ENCODE results near the gene JAKMIP2. TPM values are rescaled to one million over a fixed set of nuclear protein-coding genes. Genes with fewer than 3 reads are reported as not detected.

Gene JAKMIP2
- total RNA-seq, 1 experiment from 2014 or later, result not detected

DNA sequence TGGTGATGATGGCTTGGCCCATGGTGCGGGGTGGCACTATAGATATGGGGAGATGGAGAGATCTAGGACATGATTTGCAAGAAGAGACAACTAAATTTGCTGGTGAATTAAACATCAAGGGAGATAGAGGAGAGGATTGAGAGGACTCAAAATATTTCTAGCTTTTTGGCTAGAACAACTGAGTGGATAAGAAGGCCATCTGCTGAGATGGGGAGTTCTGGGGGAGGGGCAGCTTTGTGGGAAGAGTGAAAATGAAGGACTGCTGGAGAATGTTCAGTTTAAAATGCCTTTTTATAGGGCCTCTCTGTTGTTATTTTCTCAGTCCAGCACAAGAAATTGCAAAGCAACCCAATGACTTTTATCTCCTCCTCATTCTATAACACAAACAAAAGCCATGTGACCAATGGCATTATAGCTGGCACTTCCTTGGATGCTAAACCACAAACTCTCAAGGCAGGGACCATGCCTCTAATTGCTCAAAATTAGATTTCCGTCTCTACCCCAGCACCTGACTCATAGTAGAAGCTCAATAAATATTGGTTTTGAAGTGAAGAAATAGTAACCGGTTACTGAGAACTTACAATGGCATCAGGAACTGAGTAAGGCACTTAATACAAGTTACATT is 29.8 kb downstream of the JAKMIP2 start:
- ChIA-PET CTCF (no interaction called here), POLR2A (ENCODE audit: unreplicated experiment) (no interaction called here)
- TF ChIP-seq, protein P1, sequence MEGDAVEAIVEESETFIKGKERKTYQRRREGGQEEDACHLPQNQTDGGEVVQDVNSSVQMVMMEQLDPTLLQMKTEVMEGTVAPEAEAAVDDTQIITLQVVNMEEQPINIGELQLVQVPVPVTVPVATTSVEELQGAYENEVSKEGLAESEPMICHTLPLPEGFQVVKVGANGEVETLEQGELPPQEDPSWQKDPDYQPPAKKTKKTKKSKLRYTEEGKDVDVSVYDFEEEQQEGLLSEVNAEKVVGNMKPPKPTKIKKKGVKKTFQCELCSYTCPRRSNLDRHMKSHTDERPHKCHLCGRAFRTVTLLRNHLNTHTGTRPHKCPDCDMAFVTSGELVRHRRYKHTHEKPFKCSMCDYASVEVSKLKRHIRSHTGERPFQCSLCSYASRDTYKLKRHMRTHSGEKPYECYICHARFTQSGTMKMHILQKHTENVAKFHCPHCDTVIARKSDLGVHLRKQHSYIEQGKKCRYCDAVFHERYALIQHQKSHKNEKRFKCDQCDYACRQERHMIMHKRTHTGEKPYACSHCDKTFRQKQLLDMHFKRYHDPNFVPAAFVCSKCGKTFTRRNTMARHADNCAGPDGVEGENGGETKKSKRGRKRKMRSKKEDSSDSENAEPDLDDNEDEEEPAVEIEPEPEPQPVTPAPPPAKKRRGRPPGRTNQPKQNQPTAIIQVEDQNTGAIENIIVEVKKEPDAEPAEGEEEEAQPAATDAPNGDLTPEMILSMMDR (conservative IDR thresholded peaks at IDR 0.05), result no peak
- no peak for TF ChIP-seq EZH2 (IDR thresholded peaks at IDR 0.05; ENCODE audit: low read depth)
- Histone ChIP-seq H3K36me3 (ENCODE audit: low read depth) (no peaks in the 10 kb centered on the region), H3K4me3 (no peak overlapping the region), H3K9me3 (ENCODE audit: insufficient read depth, low read depth) (no peaks in the 10 kb centered on the region), H3K4me1 (replicated peaks; ENCODE audit: insufficient read depth) (no peaks in the 10 kb centered on the region), H3K4me2 (no peak overlapping the region), H3K27ac (no peak overlapping the region), H2AFZ (no peak overlapping the region), H3F3A (ENCODE audit: insufficient read depth, low read depth) (no peaks in the 10 kb centered on the region), H4K20me1 (ENCODE audit: insufficient read depth) (no peaks in the 10 kb centered on the region), H3K79me2 (ENCODE audit: low read depth) (no peaks in the 10 kb centered on the region), H3K9me2 (ENCODE audit: insufficient read depth) (no peaks in the 10 kb centered on the region), H3K27me3 (ENCODE audit: insufficient read depth, low read depth) (no peaks in the 10 kb centered on the region)
- intact Hi-C loops (cut with micrococcal nuclease; ENCODE audit: unreplicated experiment), result no loop called here
- BruUV-seq (replicated peaks), result no TSS peak
- no peak for DNase-seq

DNA sequence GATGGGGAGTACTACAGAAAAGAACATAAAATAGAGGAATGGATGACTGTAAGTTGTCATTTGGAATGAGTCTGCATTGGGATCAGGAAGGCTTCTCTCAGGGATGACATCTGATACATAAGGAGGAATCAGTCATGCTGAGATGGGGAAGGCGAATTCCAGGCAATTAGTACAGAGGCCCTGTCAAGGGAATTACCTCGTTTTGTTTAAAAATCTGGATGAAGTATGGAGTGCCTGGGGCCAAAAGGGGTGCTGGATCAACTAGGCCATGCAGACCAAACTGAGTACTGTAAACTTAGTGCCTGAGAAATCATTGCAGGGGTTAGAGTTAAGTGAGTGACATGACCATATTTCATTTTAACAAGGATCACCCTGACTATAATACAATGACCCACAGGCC is 30.5 kb downstream of the JAKMIP2 start:
- H3K9me3 ChIP-seq (ENCODE audit: insufficient read depth, low read depth), result no peaks in the 10 kb centered on the region
- H3K4me2 ChIP-seq, result no peak overlapping the region
- no peaks in the 10 kb centered on the region for H4K20me1 ChIP-seq (ENCODE audit: insufficient read depth)
- no peak overlapping the region for H2AFZ ChIP-seq
- H3F3A ChIP-seq (ENCODE audit: insufficient read depth, low read depth), result no peaks in the 10 kb centered on the region
- intact Hi-C loops (cut with micrococcal nuclease; ENCODE audit: unreplicated experiment), result no loop called here
- ChIA-PET POLR2A (ENCODE audit: unreplicated experiment) (no interaction called here), CTCF (no interaction called here)
- no peaks in the 10 kb centered on the region for H3K79me2 ChIP-seq (ENCODE audit: low read depth)
- no peak for DNase-seq
- H3K27ac ChIP-seq, result no peak overlapping the region
- no peaks in the 10 kb centered on the region for H3K9me2 ChIP-seq (ENCODE audit: insufficient read depth)
- TF ChIP-seq, protein P1 (conservative IDR thresholded peaks at IDR 0.05), result no peak
- no peak for TF ChIP-seq EZH2 (IDR thresholded peaks at IDR 0.05; ENCODE audit: low read depth)
- no peak overlapping the region for H3K4me3 ChIP-seq
- BruUV-seq (replicated peaks), result no TSS peak
- no peaks in the 10 kb centered on the region for H3K27me3 ChIP-seq (ENCODE audit: insufficient read depth, low read depth)
- no peaks in the 10 kb centered on the region for H3K4me1 ChIP-seq (replicated peaks; ENCODE audit: insufficient read depth)
- no peaks in the 10 kb centered on the region for H3K36me3 ChIP-seq (ENCODE audit: low read depth)

DNA sequence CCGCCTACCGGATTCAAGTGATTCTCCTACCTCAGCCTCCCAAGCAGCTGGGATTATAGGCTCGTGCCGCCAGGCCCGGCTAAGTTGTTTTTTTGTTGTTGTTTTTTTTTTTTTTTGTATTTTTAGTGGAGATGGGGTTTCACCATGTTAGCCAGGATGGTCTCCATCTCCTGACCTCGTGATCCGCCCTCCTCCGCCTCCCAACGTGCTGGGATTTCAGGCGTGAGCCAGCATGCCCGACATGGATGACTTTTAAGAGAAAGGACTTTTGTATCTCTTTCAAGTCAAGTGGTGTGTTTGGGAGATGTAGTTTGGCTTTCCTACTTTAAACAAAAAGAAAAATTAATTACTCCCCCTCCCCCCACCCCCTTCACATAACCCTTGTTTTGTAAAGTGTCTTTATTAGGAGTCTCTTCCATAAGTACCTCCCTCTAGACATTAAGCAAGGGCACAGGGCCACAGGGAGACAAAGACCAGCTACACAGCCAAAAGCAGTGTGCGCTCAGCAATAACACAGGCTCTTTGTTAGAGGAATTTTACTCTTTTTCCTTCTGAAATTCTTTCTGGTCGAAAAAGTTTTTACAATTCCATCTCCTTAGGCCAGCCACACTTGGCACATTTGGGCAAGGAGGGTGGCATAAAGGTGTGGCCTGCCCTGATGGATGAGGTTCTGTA is 31.2 kb downstream of the JAKMIP2 start:
- H3K79me2 ChIP-seq (ENCODE audit: low read depth), result no peaks in the 10 kb centered on the region
- no peak overlapping the region for H3K4me3 ChIP-seq
- no peaks in the 10 kb centered on the region for H3K4me1 ChIP-seq (replicated peaks; ENCODE audit: insufficient read depth)
- no peaks in the 10 kb centered on the region for H3K36me3 ChIP-seq (ENCODE audit: low read depth)
- no peak overlapping the region for H2AFZ ChIP-seq
- no peak overlapping the region for H3K4me2 ChIP-seq
- no peaks in the 10 kb centered on the region for H3F3A ChIP-seq (ENCODE audit: insufficient read depth, low read depth)
- POLR2A ChIA-PET (ENCODE audit: unreplicated experiment), result no interaction called here
- intact Hi-C loops (cut with micrococcal nuclease; ENCODE audit: unreplicated experiment), result no loop called here
- H3K9me3 ChIP-seq (ENCODE audit: insufficient read depth, low read depth), result no peaks in the 10 kb centered on the region
- DNase-seq, result no peak
- TF ChIP-seq EZH2 (IDR thresholded peaks at IDR 0.05; ENCODE audit: low read depth), result no peak
- TF ChIP-seq, protein P1 (conservative IDR thresholded peaks at IDR 0.05), result no peak
- CTCF ChIA-PET, result no interaction called here
- H4K20me1 ChIP-seq (ENCODE audit: insufficient read depth), result no peaks in the 10 kb centered on the region
- H3K27ac ChIP-seq, result no peak overlapping the region
- BruUV-seq (replicated peaks), result no TSS peak
- H3K9me2 ChIP-seq (ENCODE audit: insufficient read depth), result no peaks in the 10 kb centered on the region
- H3K27me3 ChIP-seq (ENCODE audit: insufficient read depth, low read depth), result no peaks in the 10 kb centered on the region
